Measurements from ENCODE around the gene HCN2. TPM values are rescaled to one million over a fixed set of nuclear protein-coding genes. Genes with fewer than 3 reads are reported as not detected.
A peak's percentile ranks its signal among the peaks of the same experiment; 100 is the strongest.

The HCN2 gene
- total RNA-seq, 3 donors from 2014 or later (not counting 1 experiment from before 2014, with no cell fraction given) = 0.96 to 1.6 (median 1.1) TPM

GRCh38 chr19:639253-640160 is 49.8 kb downstream of the HCN2 start, which contains the start of gene FGF22:
Gene FGF22 (plus strand): TSS chr19:639879. CDS start chr19:639926, 47 bp downstream.
- H3K4me1 Mint-ChIP-seq = peaks cover 7 to 16% of the 10 kb centered on the region in 2 donors
- no peaks in the 10 kb centered on the region for H3K36me3 ChIP-seq (ENCODE audit: control insufficient read depth, insufficient read depth, low read length)
- H3K36me3 Mint-ChIP-seq = no peaks in the 10 kb centered on the region
- DNase-seq (peak; percentile 90 to 96), ATAC-seq (peak; percentile 93 to 97 (median 94))
- intact Hi-C loops (cut with micrococcal nuclease) = no loop called here
- H3K4me3 Mint-ChIP-seq = peak within 1 kb of the TSS; percentile 96
- no peaks in the 10 kb centered on the region for H3K9me3 ChIP-seq (ENCODE audit: control insufficient read depth, insufficient read depth, low read length)
- no peaks in the 10 kb centered on the region for H3K9me3 Mint-ChIP-seq
- WGBS (ENCODE audit: insufficient coverage) = 6% methylated on average over 109 of the region's 109 CpGs
- peaks cover 17% of the 10 kb centered on the region for H3K4me1 ChIP-seq (ENCODE audit: control insufficient read depth, insufficient read depth, low read length)
- H3K4me3 ChIP-seq (ENCODE audit: low read length) = peak within 1 kb of the TSS; percentile 42
- peak within 1 kb of the TSS; percentile 89 to 95 for H3K27ac Mint-ChIP-seq
- no peaks in the 10 kb centered on the region for H3K27me3 ChIP-seq (ENCODE audit: control insufficient read depth, insufficient read depth, low read length)
- H3K27ac ChIP-seq (ENCODE audit: low read length) = no peak within 1 kb of the TSS
- H3K27me3 Mint-ChIP-seq (ENCODE audit: low read depth in 2 of 2) = no peaks in the 10 kb centered on the region
- TF ChIP-seq CTCF (IDR thresholded peaks at IDR 0.05) = no peak

- Mint-ChIP-seq H3K4me1 (peaks cover 7 to 16% of the 10 kb centered on the region in 2 donors), H3K36me3 (no peaks in the 10 kb centered on the region), H3K4me3 (no peak overlapping the region), H3K9me3 (no peaks in the 10 kb centered on the region), H3K27ac (peak overlapping the region in 1 of 2 donors; percentile 95), H3K27me3 (ENCODE audit: low read depth in 2 of 2) (no peaks in the 10 kb centered on the region)
- no peaks in the 10 kb centered on the region for H3K36me3 ChIP-seq (ENCODE audit: control insufficient read depth, insufficient read depth, low read length)
- no peak overlapping the region for H3K4me3 ChIP-seq (ENCODE audit: low read length)
- no peaks in the 10 kb centered on the region for H3K9me3 ChIP-seq (ENCODE audit: control insufficient read depth, insufficient read depth, low read length)
- WGBS (ENCODE audit: insufficient coverage) = 43% methylated on average over 25 of the region's 25 CpGs
- H3K27ac ChIP-seq (ENCODE audit: low read length) = no peak overlapping the region
- ATAC-seq (no peak), DNase-seq (no peak)
- H3K27me3 ChIP-seq (ENCODE audit: control insufficient read depth, insufficient read depth, low read length) = no peaks in the 10 kb centered on the region
- no peak for TF ChIP-seq CTCF (IDR thresholded peaks at IDR 0.05)
- intact Hi-C loops (cut with micrococcal nuclease) = no loop called here
- peaks cover 17% of the 10 kb centered on the region for H3K4me1 ChIP-seq (ENCODE audit: control insufficient read depth, insufficient read depth, low read length)
Observed at GRCh38 chr19:640161-640558, 50.5 kb downstream of the HCN2 start.

- Mint-ChIP-seq H3K27ac (peak overlapping the region in 1 of 2 donors; percentile 95), H3K4me3 (no peak overlapping the region)
- 95% methylated on average over 31 of the region's 31 CpGs for WGBS (ENCODE audit: insufficient coverage)
Observed at GRCh38 chr19:640606-641189, 51.0 kb downstream of the HCN2 start.

More at GRCh38 chr19:640606-641189, 51.0 kb downstream of the HCN2 start:
- no peaks in the 10 kb centered on the region for H3K27me3 Mint-ChIP-seq (ENCODE audit: low read depth in 2 of 2)
- DNase-seq (no peak), ATAC-seq (no peak)
- no peaks in the 10 kb centered on the region for H3K36me3 Mint-ChIP-seq
- H3K9me3 ChIP-seq (ENCODE audit: control insufficient read depth, insufficient read depth, low read length) = no peaks in the 10 kb centered on the region
- no peaks in the 10 kb centered on the region for H3K9me3 Mint-ChIP-seq
- no peak overlapping the region for H3K4me3 ChIP-seq (ENCODE audit: low read length)
- H3K4me1 ChIP-seq (ENCODE audit: control insufficient read depth, insufficient read depth, low read length) = peaks cover 17% of the 10 kb centered on the region
- H3K27me3 ChIP-seq (ENCODE audit: control insufficient read depth, insufficient read depth, low read length) = no peaks in the 10 kb centered on the region
- intact Hi-C loops (cut with micrococcal nuclease) = no loop called here
- peaks cover 7 to 16% of the 10 kb centered on the region in 2 donors for H3K4me1 Mint-ChIP-seq
- no peak for TF ChIP-seq CTCF (IDR thresholded peaks at IDR 0.05)
- H3K36me3 ChIP-seq (ENCODE audit: control insufficient read depth, insufficient read depth, low read length) = no peaks in the 10 kb centered on the region
- H3K27ac ChIP-seq (ENCODE audit: low read length) = no peak overlapping the region

Measured in natural killer cell (primary cell).